Stimulated activated CD8-positive, alpha-beta memory T cell treated with anti-CD3 and anti-CD28 coated beads, Interleukin-7, amount 100 ng/mL, for 4 hours (primary cell): Measurements from ENCODE around the gene WNK1.
A peak's percentile ranks its signal among the peaks of the same experiment; 100 is the strongest.
"Not testable (repeated sequence)": the region's sequence is repeated elsewhere in the genome, so short reads cannot be mapped to it uniquely, and the experiment has no call there.

Experiments
- DNase-seq, 2 donors: peaks; one replicate each; pipeline ENCODE4 v3.0.0-alpha.2; 2020; ENCODE audit warnings: low read depth in 2 of 2

WNK1 gene

DNA sequence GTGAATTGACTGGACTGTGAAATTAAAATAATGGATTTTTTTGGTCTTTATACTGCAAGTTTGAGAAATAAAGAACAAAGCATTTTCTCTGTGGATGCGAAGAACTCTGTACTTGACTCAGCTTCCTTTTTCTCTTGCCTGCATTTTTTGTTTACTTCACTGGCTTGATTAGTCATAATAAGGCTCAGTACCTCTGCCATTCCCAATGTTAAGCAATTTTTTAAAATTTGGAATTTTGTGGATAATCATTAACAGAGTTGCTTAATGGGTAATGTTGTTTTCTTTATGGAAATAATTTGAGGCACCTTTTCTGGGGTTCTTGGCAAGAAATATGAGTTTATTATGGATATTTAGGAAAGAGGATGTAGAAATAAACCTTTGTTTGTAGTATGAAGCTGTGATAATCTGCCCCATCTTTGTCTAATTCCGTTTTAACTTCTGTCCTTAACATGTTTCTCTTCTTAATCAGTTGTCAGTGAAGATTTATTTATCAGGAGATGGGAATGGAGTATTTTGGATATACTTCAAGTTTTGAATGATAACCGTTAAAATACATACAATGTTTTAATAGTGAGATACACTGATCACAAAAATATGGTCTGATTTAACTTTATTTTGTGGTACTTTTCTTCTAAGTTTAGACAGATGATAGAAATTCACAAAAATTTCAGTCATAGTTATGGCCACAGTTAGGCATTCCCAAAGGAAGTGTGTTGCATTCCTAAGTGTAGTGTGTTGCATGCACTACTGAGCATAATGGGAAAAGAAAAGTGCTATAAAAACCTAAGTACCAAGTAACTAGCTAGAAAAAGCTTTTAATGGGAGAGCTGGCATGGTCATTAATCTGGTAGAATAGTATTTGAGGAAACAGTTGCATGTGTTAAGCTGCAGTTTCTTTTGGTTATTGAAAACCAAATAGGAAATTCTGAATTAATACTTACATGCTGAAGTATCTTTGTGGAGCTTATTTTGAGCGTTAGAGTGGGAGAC lies 27.7 kb downstream of the WNK1 start:
- DNase-seq, result no peak

GRCh38 chr12:780750-781379 lies 28.5 kb downstream of the WNK1 start:
- no peak for DNase-seq

GRCh38 chr12:785706-786105 lies 33.3 kb downstream of the WNK1 start:
- DNase-seq, result no peak

GRCh38 chr12:788288-788687 lies 35.9 kb downstream of the WNK1 start:
- no peak for DNase-seq

- not testable (repeated sequence) for DNase-seq
Observed at GRCh38 chr12:788762-789161, 36.4 kb downstream of the WNK1 start.

- no peak for DNase-seq
Observed at GRCh38 chr12:789852-790563, 37.6 kb downstream of the WNK1 start.

GRCh38 chr12:790608-791007 lies 38.2 kb downstream of the WNK1 start:
- DNase-seq, result no peak

- no peak for DNase-seq
Observed at GRCh38 chr12:793037-793436, 40.7 kb downstream of the WNK1 start.

- no peak for DNase-seq
Observed at GRCh38 chr12:793711-794110, 41.3 kb downstream of the WNK1 start.

DNA sequence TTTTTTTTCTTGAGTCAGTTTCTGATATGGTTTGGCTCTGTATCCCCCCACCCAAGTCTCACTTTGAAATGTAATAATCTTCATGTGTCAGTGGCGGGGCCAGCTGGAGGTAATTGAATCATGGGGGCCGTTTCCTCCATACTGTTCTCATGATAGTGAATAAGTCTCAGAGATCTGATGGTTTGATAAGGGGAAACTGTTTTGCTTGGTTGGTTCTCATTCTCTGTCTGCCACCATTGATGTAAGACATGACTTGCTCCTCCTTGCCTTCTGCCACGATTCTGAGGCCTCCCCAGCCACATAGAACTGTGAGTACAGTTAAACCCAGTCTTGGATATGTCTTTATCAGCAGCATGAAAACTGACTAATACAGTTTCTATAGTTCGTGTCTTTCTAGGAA lies 42.9 kb downstream of the WNK1 start:
- DNase-seq, result peak; percentile 53 to 60

DNA sequence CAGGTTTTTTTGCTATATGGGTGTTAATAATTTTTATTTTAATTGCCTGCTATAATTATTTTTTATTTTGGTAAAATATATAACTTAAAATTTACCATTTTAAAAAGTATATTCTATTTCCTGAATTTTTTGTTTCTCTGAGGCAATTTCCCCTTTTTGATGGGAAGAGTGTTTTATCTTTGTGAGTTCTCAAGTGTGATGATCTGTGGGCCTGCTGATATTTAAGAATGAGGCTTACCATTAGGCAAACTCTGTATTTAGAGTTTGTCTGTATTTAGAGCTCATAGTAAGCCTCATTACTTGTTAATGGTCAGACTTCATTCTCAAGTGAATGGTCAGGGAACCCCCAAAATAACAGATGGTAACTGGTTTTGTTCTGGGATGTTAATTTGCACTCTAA lies 48.0 kb downstream of the WNK1 start:
- no peak for DNase-seq

DNA sequence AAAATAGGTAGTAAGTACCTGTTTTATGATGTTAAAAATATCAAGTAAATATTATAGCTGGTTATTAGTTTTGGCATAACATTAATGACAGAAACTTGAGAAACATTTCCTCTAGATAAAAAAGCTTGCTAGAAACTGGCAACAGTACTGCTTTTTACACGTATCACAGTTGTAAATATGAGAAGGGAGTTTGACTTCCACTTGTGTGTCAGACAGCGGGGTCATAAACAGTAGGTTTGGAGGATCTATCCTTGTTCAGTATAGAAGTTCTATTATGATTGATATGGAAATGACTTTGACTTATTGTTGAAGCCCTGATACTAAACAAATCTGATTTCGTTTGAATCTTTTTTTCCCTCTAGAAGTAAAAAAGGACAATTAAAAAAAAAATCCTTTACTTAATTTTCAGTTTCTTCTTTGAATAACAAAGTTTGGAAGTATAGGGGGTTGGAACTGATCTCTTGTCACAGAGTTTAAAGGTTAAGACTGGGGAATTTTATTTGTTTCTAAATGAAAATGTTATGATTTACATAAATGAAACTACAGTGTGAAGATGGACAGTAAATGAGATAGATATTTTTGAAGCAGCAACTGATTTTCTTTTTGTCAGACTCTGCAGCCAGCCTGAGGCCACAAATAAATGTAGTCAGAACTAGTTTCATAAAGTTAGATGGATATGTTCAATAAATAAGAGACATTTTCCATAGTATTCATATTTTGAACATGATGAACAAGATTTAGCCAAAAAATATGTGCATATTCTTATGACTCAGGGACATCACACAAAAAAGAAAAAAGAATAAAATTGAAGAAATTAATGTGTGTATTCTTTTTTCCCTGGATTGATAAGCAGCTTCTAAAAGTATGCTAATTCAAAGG lies 50.1 kb downstream of the WNK1 start:
- no peak for DNase-seq

DNA sequence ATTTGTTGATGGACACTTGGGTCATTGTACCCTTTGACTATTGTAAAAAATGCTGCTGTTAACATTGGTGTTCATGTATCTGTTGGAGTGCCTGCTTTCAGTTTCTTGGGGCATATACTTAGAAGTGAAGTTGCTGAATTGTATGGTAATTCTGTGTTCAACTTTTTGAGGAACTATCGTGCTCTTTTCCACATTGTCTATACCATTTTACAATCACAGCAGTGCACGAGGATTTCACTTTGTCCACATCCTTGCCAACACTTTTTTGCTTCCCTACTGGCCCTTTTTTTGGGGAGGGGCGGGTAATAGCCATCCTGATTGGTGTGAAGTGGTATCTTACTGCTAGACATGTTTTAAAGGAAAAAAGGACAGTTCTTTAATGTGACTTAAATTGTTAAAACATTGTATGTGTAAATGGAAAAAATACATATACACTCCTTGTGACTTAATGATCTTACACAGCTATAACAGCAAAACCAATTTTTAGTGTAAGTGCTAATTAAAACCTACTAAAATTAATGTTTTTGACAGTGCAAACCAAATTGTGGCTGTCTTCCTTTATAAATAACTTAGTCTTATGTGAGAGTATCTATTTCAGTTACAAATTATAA lies 52.7 kb downstream of the WNK1 start:
- no peak for DNase-seq

DNA sequence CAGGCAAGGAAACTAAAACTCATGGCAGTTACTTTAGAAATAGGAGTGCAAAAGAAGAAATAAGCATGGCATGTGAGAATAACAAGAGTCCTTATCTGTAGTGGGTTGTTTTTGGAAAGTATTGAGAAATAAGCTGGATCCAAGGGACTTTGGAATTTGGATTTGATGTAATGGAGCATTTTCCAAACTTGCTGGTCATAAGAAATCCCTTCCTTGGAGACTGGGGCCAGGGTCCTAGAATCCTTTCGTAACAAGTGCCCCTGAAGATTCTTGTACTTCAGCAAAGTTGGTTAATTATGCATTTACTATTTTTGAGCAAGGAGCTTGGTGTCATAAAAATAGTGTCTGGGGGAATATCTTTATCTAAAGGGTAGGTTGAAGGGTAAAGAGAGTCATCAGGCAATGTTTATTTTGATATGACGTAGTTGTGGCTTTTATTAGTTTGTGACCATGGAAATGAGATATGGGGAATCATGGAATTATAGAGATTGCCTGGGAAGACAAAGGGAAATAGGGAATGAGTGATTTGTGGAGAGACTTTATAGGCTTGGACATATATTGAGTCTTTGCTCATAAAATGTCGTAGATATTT lies 53.9 kb downstream of the WNK1 start:
- DNase-seq, result no peak

DNA sequence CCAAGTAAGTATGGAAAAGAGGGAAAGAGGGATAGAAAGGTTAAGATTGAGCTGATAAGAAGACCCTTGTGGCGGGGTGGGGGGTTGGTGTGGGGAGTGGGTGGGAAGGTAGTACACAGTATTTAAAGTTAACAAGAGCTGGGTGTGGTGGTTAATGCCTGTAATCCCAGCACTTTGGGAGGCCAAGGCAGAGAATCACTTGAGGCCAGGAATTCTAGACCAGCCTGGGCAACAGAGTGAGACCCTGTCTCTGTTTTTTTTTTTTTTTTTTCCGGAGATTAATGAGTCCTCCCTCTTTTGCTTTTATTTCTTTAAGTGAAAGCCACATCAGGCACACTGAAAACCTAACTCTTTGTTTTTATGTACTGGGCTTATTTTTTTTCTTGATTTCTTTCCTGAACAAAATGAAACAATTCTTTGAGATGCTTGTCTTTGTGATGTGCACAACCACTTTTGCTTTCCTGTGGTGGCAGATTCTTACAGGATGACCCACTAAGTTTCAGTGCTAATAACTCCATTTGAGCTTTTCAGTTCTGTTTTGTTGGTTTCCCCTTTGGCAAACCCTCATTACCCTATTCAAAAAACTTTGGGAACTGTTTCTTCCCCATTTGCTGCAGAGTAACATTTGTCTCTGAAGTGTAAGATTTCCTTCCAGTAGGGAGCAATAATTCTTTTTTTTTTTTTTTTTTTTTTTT lies 54.8 kb downstream of the WNK1 start:
- no peak for DNase-seq

GRCh38 chr12:810116-810515 lies 57.7 kb downstream of the WNK1 start:
- no peak for DNase-seq

DNA sequence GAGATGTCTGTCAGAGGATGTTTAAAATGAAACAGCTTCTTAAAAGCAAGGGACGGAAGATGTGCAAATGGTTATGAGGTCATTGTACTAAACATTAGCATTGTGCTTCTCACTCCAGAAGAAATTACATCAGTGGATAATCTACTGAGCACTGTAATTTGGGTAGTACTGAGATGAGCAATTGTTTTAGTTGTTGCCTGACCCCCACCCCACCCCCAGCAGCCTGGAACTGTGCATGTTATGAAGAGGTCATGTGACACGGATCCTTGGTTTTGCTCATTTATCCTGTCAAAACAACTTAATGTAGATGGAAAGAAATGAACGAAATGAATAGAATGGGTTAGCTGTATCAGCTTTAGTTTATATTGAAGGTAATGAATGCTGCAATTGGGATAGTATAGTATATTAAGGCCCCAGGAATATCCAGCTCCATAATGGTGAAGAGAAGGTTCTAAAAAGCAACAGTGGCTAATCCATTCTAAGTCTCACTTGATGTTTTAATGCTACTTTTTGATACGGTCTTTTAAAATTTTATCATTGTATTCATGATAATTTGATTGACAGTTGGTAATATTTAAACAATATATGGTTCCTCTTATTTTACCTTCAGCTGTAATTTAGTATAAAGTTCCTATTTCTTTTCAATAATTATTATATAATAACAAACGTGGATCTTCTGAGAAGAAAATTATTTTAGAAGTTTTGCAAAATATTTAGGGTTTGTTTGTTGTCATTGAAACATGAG lies 58.5 kb downstream of the WNK1 start:
- DNase-seq, result no peak

GRCh38 chr12:812950-813349 lies 60.6 kb downstream of the WNK1 start:
- no peak for DNase-seq

DNA sequence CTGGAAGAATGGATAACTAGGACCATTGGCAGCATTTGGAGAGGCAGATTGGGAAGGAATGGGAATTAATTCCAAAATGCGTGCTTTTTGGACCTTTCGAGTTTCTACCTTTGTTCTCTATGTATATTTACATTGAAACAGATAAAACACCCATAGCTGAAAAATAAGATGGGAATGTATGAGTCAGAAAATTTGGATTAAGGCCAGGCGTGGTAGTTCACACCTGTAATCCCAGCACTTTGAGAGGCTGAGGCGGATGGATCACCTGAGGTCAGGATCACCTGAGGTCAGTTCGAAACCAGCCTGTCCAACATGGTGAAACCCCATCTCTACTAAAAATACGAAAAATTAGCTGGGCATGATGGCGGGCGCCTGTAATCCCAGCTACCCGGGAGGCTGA lies 65.1 kb downstream of the WNK1 start:
- DNase-seq, result not testable (repeated sequence)
